NCI-H345 (cell line): ENCODE data around the gene LPAR3.

Experiments used
- DNase-seq: peaks from one replicate; lab custom pipeline; 2025; lab: John Stamatoyannopoulos, UW

The LPAR3 gene

DNA sequence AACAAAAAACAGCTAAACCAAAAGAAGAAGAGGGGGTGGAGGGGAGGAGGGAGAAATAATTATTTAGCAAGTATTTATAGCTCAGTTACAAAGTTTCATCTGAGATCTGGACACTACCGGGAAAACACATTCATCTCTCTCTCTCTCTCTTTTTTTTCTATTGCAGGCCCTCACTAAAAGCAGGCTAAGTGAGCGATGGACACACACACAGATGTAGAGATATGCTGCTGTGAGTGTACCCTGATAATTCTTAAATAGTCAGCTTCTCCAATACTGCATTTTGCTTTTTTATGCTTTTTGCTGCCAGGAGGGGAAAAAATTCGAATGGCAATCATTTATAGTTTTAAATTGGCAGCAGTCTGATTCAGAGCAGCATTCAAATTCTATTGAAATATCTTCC lies 65.0 kb downstream of the LPAR3 start:
- no peak for DNase-seq

GRCh38 chr1:84827555-84827954 lies 65.5 kb downstream of the LPAR3 start:
- no peak for DNase-seq

GRCh38 chr1:84825161-84825560 lies 67.8 kb downstream of the LPAR3 start:
- no peak for DNase-seq

- DNase-seq = no peak
Measured at GRCh38 chr1:84823991-84824390, 69.0 kb downstream of the LPAR3 start.

- DNase-seq = no peak
Measured at GRCh38 chr1:84823511-84823910, 69.5 kb downstream of the LPAR3 start.

DNA sequence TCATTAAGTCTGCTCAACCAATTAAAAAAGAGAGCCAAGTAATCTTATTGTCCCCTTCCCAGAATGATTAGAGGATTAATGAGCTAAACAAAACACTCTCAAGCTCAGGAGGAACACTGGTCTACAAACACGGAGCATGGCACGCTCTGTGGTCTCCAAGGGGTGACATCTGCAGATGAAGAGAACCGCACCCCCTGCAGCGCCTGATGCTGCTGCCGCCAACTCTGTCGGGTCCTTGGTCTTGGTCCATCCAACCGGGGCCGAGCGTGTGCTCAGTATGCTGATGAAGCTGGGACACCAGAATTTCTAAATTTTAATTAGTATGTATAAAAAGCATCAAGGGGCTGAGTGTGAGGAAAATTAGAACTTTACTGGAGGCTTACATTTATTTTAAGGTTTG lies 82.7 kb downstream of the LPAR3 start:
- no peak for DNase-seq

GRCh38 chr1:84809023-84809422 lies 84.0 kb downstream of the LPAR3 start:
- no peak for DNase-seq

- DNase-seq = no peak
Measured at GRCh38 chr1:84803604-84804003, 89.4 kb downstream of the LPAR3 start.

DNA sequence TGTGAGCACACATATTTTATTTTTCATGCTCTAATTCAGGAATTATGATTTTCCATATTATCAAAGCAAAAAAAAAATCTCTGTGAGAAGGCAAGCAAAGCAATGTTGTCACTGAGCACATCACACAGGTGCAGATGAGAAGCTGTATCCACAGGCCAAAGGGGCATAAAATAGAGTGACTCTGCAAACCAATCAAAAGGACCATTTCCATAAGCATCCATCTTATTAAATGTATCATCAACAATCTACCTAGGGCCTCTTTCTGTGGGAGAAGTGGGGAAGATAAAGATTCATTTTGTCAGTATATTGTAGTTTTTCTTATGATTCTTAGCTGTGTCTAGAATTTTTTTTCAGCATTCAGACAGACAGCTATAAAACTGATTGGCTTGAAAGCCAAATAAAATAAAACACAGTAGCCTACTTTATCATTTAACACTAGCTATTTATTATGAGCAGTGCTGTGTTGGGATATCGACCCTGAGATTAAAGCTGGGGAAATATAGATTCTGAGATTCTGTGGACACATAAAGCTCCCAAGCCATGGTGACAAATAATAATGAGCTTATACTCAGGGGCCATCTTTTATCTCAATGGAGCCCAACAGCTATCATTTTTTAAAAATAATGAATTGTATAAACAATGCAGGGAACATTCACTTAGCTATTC lies 90.3 kb downstream of the LPAR3 start:
- DNase-seq = no peak

- no peak for DNase-seq
Measured at GRCh38 chr1:84800090-84801073, 92.6 kb downstream of the LPAR3 start.

DNA sequence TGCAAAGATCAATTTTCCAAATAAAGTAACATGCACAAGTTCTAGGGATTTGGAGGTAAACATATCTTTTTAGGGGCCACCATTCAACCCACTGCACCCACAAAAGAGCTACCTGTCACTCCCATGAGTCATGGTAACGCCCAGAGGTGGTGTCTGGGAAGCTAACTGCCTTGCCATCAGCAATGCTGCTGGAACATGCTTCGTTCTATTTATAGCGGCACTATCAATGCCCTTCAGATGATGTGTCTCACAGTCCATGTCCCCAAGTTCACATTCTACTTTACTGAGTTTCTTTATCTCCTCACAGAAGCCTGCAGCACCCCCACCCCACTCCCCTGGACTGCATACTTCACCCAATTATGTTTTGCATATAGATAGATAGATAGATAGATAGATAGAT lies 95.4 kb downstream of the LPAR3 start:
- no peak for DNase-seq

- no peak for DNase-seq
Measured at GRCh38 chr1:84795966-84796600, 96.9 kb downstream of the LPAR3 start.

- no peak for DNase-seq
Measured at GRCh38 chr1:84795213-84795612, 97.8 kb downstream of the LPAR3 start.

GRCh38 chr1:84792421-84792820 lies 100.6 kb downstream of the LPAR3 start:
- no peak for DNase-seq

DNA sequence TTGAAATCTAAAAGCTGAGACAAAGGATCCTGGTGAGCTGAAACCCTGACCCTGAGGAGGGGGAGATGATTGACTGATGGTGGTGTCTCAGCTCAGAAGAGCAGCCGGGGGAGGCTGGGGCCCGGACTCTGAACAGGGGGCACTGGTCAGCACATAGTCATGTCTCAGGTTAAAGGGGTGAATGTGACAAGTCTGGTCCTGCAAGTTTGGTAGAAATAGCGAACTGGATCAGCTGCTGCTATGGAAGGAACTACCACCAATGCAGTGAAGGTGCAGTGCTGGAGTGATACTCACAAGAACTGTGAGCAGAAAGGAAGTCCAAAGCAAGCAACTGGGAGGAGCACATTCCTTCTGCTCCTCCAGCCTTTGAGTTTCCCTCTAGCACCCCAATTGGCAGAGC lies 104.0 kb downstream of the LPAR3 start:
- DNase-seq = no peak

GRCh38 chr1:84785271-84786036 lies 107.6 kb downstream of the LPAR3 start:
- no peak for DNase-seq

GRCh38 chr1:84782881-84783280 lies 110.1 kb downstream of the LPAR3 start:
- DNase-seq = no peak

DNA sequence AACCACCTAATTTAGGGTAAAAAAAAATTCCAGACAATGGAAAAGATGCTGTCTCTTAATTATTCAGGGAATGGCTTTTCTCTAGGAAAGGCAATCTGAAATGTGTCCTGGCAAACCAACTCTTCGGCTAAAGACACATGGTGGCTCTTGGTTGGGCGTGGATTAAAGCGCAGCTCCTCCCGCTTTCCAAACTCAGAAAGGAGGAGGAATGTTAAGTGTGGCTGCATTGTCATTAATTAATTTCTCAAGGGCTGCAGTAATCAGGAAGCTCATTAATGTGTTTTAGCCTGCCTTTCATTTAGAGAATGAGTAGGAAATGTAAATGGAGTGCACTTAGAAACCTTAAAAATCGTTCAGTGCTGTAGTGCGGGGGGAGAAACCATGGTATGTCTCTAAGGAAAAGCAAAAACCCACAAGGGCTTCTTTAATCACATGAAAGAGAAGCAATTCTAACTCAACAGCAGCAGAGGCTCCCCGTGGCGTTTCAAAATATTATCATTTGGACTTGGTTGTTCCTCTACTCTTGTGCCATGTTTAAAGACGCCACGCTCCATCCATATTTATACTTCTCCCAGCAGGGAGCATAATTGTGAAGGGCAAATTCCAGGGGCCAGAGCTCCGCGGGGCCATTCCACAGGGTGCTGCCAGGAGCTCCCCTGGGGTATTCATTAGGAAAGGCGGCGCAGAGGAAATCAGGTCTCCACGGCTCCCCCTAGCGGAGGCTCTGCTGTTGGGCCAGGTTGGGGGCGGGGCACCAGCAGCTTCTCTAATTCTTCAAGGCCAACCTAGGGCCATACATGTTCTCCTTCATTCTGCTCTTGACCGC lies 110.8 kb downstream of the LPAR3 start:
- no peak for DNase-seq

GRCh38 chr1:84780000-84780716 lies 112.8 kb downstream of the LPAR3 start:
- no peak for DNase-seq

DNA sequence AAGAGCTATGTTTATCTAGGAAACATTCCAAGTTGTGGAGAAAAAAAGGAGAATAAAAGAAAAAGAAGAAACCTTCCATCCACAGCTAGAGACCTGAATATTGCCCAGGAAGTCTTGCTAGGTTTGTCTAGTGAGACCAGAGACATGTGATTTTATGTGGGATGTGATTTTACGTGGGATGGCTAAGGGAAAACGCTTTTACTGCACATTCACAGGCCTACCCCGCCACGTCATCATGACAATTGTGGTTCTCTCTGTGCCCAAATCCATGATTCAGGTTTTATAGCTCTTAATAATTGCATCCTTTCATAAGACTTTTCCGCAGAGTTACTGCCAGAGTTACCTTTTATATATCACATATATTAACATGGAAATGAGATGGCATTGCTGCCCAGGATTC lies 116.4 kb downstream of the LPAR3 start:
- DNase-seq = no peak

GRCh38 chr1:84775535-84775920 lies 117.5 kb downstream of the LPAR3 start:
- no peak for DNase-seq
